Measurements from ENCODE around the gene ZNF385C. TPM values are rescaled to one million over a fixed set of nuclear protein-coding genes. Genes with fewer than 3 reads are reported as not detected.

ZNF385C gene
- polyA plus RNA-seq, 1 donor (not counting 4 experiments of a cell fraction or from before 2014, with no cell fraction given): 0.09 TPM

- TF ChIP-seq, protein P1, sequence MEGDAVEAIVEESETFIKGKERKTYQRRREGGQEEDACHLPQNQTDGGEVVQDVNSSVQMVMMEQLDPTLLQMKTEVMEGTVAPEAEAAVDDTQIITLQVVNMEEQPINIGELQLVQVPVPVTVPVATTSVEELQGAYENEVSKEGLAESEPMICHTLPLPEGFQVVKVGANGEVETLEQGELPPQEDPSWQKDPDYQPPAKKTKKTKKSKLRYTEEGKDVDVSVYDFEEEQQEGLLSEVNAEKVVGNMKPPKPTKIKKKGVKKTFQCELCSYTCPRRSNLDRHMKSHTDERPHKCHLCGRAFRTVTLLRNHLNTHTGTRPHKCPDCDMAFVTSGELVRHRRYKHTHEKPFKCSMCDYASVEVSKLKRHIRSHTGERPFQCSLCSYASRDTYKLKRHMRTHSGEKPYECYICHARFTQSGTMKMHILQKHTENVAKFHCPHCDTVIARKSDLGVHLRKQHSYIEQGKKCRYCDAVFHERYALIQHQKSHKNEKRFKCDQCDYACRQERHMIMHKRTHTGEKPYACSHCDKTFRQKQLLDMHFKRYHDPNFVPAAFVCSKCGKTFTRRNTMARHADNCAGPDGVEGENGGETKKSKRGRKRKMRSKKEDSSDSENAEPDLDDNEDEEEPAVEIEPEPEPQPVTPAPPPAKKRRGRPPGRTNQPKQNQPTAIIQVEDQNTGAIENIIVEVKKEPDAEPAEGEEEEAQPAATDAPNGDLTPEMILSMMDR (optimal IDR thresholded peaks at IDR 0.05 in 1 of 3, IDR thresholded peaks at IDR 0.05 in 1 of 3, conservative IDR thresholded peaks at IDR 0.05 in 1 of 3; ENCODE audit: extremely low read depth in 1 of 3, insufficient read depth in 2 of 3, low read length in 3 of 3): no peak
- TF ChIP-seq EZH2 (IDR thresholded peaks at IDR 0.05; ENCODE audit: low read length): no peak
- H3K9me1 ChIP-seq (ENCODE audit: control insufficient read depth, extremely low read depth, insufficient read depth, low read length): no peaks in the 10 kb centered on the region
- no peak overlapping the region for H3K9ac ChIP-seq (ENCODE audit: control insufficient read depth, extremely low read depth, insufficient read depth, low read length)
- H4K20me1 ChIP-seq (ENCODE audit: control insufficient read depth, extremely low read depth, insufficient read depth, low read length): no peaks in the 10 kb centered on the region
- H3K4me1 ChIP-seq (ENCODE audit: control insufficient read depth, extremely low read depth, insufficient read depth, low read length): no peaks in the 10 kb centered on the region
- no peak overlapping the region for H3K4me2 ChIP-seq (ENCODE audit: control insufficient read depth, extremely low read depth, insufficient read depth, low read depth, low read length)
- no peaks in the 10 kb centered on the region for H3K9me3 ChIP-seq (ENCODE audit: control insufficient read depth, low read depth, low read length)
- FAIRE-seq (no peak), DNase-seq (ENCODE audit: low read depth, low spot score) (no peak)
- H3K36me3 ChIP-seq (ENCODE audit: control insufficient read depth in 2 of 2, extremely low read depth in 1 of 2, insufficient read depth in 2 of 2, low read length in 2 of 2): no peaks in the 10 kb centered on the region
- no peaks in the 10 kb centered on the region for H3K27me3 ChIP-seq (ENCODE audit: control insufficient read depth, extremely low read depth, insufficient read depth, low read length)
- H3K4me3 ChIP-seq (ENCODE audit: control insufficient read depth in 2 of 3, extremely low read depth in 1 of 3, insufficient read depth in 2 of 3, low read depth in 1 of 3, low read length in 3 of 3): no peak overlapping the region
- dilution Hi-C loops (cut with MboI; ENCODE audit: extremely low pct_ligation_motif_present, low sequenced_read_pairs): no loop called here
- H2AFZ ChIP-seq (ENCODE audit: control insufficient read depth, low read length): no peak overlapping the region
- no peak overlapping the region for H3K27ac ChIP-seq (ENCODE audit: control insufficient read depth, insufficient read depth, low read length)
- H3K79me2 ChIP-seq (ENCODE audit: control insufficient read depth, insufficient read depth, low read length): no peaks in the 10 kb centered on the region
These were observed 55.5 kb downstream of the ZNF385C start for GRCh38 chr17:42042598-42043319.

GRCh38 chr17:42041619-42042018 lies 56.7 kb downstream of the ZNF385C start:
- dilution Hi-C loops (cut with MboI; ENCODE audit: extremely low pct_ligation_motif_present, low sequenced_read_pairs): no loop called here
- Histone ChIP-seq H3K27me3 (ENCODE audit: control insufficient read depth, extremely low read depth, insufficient read depth, low read length) (no peaks in the 10 kb centered on the region), H3K9ac (ENCODE audit: control insufficient read depth, extremely low read depth, insufficient read depth, low read length) (no peak overlapping the region), H3K4me1 (ENCODE audit: control insufficient read depth, extremely low read depth, insufficient read depth, low read length) (peaks cover 7% of the 10 kb centered on the region), H3K27ac (ENCODE audit: control insufficient read depth, insufficient read depth, low read length) (no peak overlapping the region), H3K9me1 (ENCODE audit: control insufficient read depth, extremely low read depth, insufficient read depth, low read length) (no peaks in the 10 kb centered on the region), H4K20me1 (ENCODE audit: control insufficient read depth, extremely low read depth, insufficient read depth, low read length) (no peaks in the 10 kb centered on the region), H3K4me2 (ENCODE audit: control insufficient read depth, extremely low read depth, insufficient read depth, low read depth, low read length) (no peak overlapping the region), H3K9me3 (ENCODE audit: control insufficient read depth, low read depth, low read length) (no peaks in the 10 kb centered on the region), H3K4me3 (ENCODE audit: control insufficient read depth in 2 of 3, extremely low read depth in 1 of 3, insufficient read depth in 2 of 3, low read depth in 1 of 3, low read length in 3 of 3) (no peak overlapping the region), H3K79me2 (ENCODE audit: control insufficient read depth, insufficient read depth, low read length) (no peaks in the 10 kb centered on the region), H2AFZ (ENCODE audit: control insufficient read depth, low read length) (no peak overlapping the region), H3K36me3 (ENCODE audit: control insufficient read depth in 2 of 2, extremely low read depth in 1 of 2, insufficient read depth in 2 of 2, low read length in 2 of 2) (no peaks in the 10 kb centered on the region)
- FAIRE-seq (no peak), DNase-seq (ENCODE audit: low read depth, low spot score) (no peak)
- TF ChIP-seq EZH2 (IDR thresholded peaks at IDR 0.05; ENCODE audit: low read length): no peak

GRCh38 chr17:42040818-42041217 lies 57.5 kb downstream of the ZNF385C start:
- FAIRE-seq (no peak), DNase-seq (ENCODE audit: low read depth, low spot score) (no peak)
- no peak overlapping the region for H3K4me3 ChIP-seq (ENCODE audit: control insufficient read depth in 2 of 3, extremely low read depth in 1 of 3, insufficient read depth in 2 of 3, low read depth in 1 of 3, low read length in 3 of 3)
- H3K27me3 ChIP-seq (ENCODE audit: control insufficient read depth, extremely low read depth, insufficient read depth, low read length): no peaks in the 10 kb centered on the region
- H3K9ac ChIP-seq (ENCODE audit: control insufficient read depth, extremely low read depth, insufficient read depth, low read length): no peak overlapping the region
- dilution Hi-C loops (cut with MboI; ENCODE audit: extremely low pct_ligation_motif_present, low sequenced_read_pairs): no loop called here
- no peaks in the 10 kb centered on the region for H3K36me3 ChIP-seq (ENCODE audit: control insufficient read depth in 2 of 2, extremely low read depth in 1 of 2, insufficient read depth in 2 of 2, low read length in 2 of 2)
- TF ChIP-seq, protein P1 (optimal IDR thresholded peaks at IDR 0.05 in 1 of 3, IDR thresholded peaks at IDR 0.05 in 1 of 3, conservative IDR thresholded peaks at IDR 0.05 in 1 of 3; ENCODE audit: extremely low read depth in 1 of 3, insufficient read depth in 2 of 3, low read length in 3 of 3): no peak
- TF ChIP-seq EZH2 (IDR thresholded peaks at IDR 0.05; ENCODE audit: low read length): no peak
- H3K4me1 ChIP-seq (ENCODE audit: control insufficient read depth, extremely low read depth, insufficient read depth, low read length): peaks cover 7% of the 10 kb centered on the region
- no peaks in the 10 kb centered on the region for H3K9me1 ChIP-seq (ENCODE audit: control insufficient read depth, extremely low read depth, insufficient read depth, low read length)
- H3K4me2 ChIP-seq (ENCODE audit: control insufficient read depth, extremely low read depth, insufficient read depth, low read depth, low read length): no peak overlapping the region
- H4K20me1 ChIP-seq (ENCODE audit: control insufficient read depth, extremely low read depth, insufficient read depth, low read length): no peaks in the 10 kb centered on the region
- H2AFZ ChIP-seq (ENCODE audit: control insufficient read depth, low read length): no peak overlapping the region
- no peaks in the 10 kb centered on the region for H3K9me3 ChIP-seq (ENCODE audit: control insufficient read depth, low read depth, low read length)
- no peaks in the 10 kb centered on the region for H3K79me2 ChIP-seq (ENCODE audit: control insufficient read depth, insufficient read depth, low read length)
- H3K27ac ChIP-seq (ENCODE audit: control insufficient read depth, insufficient read depth, low read length): no peak overlapping the region
